Keratinocyte (primary cell): Measurements from ENCODE around the gene CARD11. TPM values are rescaled to one million over a fixed set of nuclear protein-coding genes. Genes with fewer than 3 reads are reported as not detected.

Source experiments
- DNase-seq: peaks from one replicate; pipeline ENCODE4 v3.0.0-alpha.2; 2011; ENCODE audit warnings: low read depth, missing footprints, low spot score
- FAIRE-seq: peaks from 2 replicates; lab custom pipeline; 2011; peaks lifted over from hg19 to GRCh38; lab: Jason Lieb, UNC
- H2AFZ ChIP-seq: 2 replicates; pipeline ENCODE4 v1.6.0; 2012; ENCODE audit warnings: low read length, control low read depth, inconsistent platforms; ENCODE audit not compliant: control insufficient read depth
- H3K27ac ChIP-seq: 2 replicates; pipeline ENCODE4 v1.5.1; 2011; ENCODE audit warnings: low read length; ENCODE audit not compliant: control insufficient read depth, insufficient read depth
- H3K27me3 ChIP-seq: 3 replicates; pipeline ENCODE4 v1.6.0; 2011; ENCODE audit warnings: low read length; ENCODE audit not compliant: control insufficient read depth, insufficient read depth; ENCODE audit errors: extremely low read depth
- H3K36me3 ChIP-seq, 2 experiments: 2 replicates in 1 of 2; 3 replicates in 1 of 2; pipeline ENCODE4 v1.5.1; 2011; ENCODE audit warnings: low read length in 2 of 2, mild to moderate bottlenecking in 1 of 2; ENCODE audit not compliant: control insufficient read depth in 2 of 2, insufficient read depth in 2 of 2; ENCODE audit errors: extremely low read depth in 1 of 2
- H3K4me1 ChIP-seq: 3 replicates; pipeline ENCODE4 v1.5.1; 2011; ENCODE audit warnings: low read length; ENCODE audit not compliant: control insufficient read depth, insufficient read depth; ENCODE audit errors: extremely low read depth
- H3K4me2 ChIP-seq: 3 replicates; pipeline ENCODE4 v1.6.0; 2011; ENCODE audit warnings: low read depth, low read length; ENCODE audit not compliant: control insufficient read depth, insufficient read depth; ENCODE audit errors: extremely low read depth
- H3K4me3 ChIP-seq, 3 experiments: fragments of 200-600 bp in 1 of 3; sonication (generic) in 1 of 3; 2 replicates in 2 of 3; 3 replicates in 1 of 3; pipeline ENCODE4 v1.5.1; 2011 to 2016; ENCODE audit warnings: low read length in 3 of 3, mild to moderate bottlenecking in 3 of 3, control low read depth in 2 of 3, inconsistent platforms in 1 of 3, low read depth in 1 of 3, mixed read lengths in 1 of 3, mixed run types in 1 of 3, moderate library complexity in 1 of 3; ENCODE audit not compliant: control insufficient read depth in 2 of 3, insufficient read depth in 2 of 3; ENCODE audit errors: extremely low read depth in 1 of 3
- H3K79me2 ChIP-seq: 2 replicates; pipeline ENCODE4 v1.6.0; 2012; ENCODE audit warnings: low read length; ENCODE audit not compliant: control insufficient read depth, insufficient read depth
- H3K9ac ChIP-seq: 3 replicates; pipeline ENCODE4 v1.6.0; 2011; ENCODE audit warnings: low read length; ENCODE audit not compliant: control insufficient read depth, insufficient read depth; ENCODE audit errors: extremely low read depth
- H3K9me1 ChIP-seq: 3 replicates; pipeline ENCODE4 v1.6.0; 2011; ENCODE audit warnings: low read length; ENCODE audit not compliant: control insufficient read depth, insufficient read depth; ENCODE audit errors: extremely low read depth
- H3K9me3 ChIP-seq: 2 replicates; pipeline ENCODE4 v1.5.1; 2012; ENCODE audit warnings: low read depth, low read length; ENCODE audit not compliant: control insufficient read depth
- H4K20me1 ChIP-seq: 3 replicates; pipeline ENCODE4 v1.6.0; 2011; ENCODE audit warnings: low read length; ENCODE audit not compliant: control insufficient read depth, insufficient read depth; ENCODE audit errors: extremely low read depth
- EZH2 ChIP-seq: IDR thresholded peaks from one replicate; pipeline ENCODE4 v1.6.1; 2012; ENCODE audit warnings: inconsistent platforms, mild to moderate bottlenecking, low read length, moderate library complexity
- dilution Hi-C: fragments of 300-500 bp; cut with MboI; formaldehyde crosslinking; loops from one replicate; pipeline ENCODE4 v1.7.0; 2020; ENCODE audit warnings: low sequenced_read_pairs; ENCODE audit not compliant: extremely low pct_ligation_motif_present
- polyA plus RNA-seq, 5 experiments: library from polyadenylated mRNA; depleted of rRNA in 3 of 5; stranded (reverse) in 3 of 5; stranded (forward) in 1 of 5; unstranded in 1 of 5; fragments of >200 nt; gene quantifications; 1 replicate in 1 of 5; 2 replicates in 3 of 5; 3 replicates in 1 of 5; pipeline versions ENCODE4 v1.2.1 to v1.2.3, GENCODE V29; 2011 to 2012; ENCODE audit warnings: missing spikeins in 2 of 5, low read depth in 1 of 5, low replicate concordance in 1 of 5
- TF ChIP-seq, protein P1 (sequence below), 3 experiments: IDR thresholded peaks in 1 of 3; conservative IDR thresholded peaks in 1 of 3; optimal IDR thresholded peaks in 1 of 3; 2 replicates in 2 of 3; 3 replicates in 1 of 3; pipeline versions ENCODE3 to v1.5.1; 2011; ENCODE audit warnings: low read length in 3 of 3, mild to moderate bottlenecking in 3 of 3, moderate library complexity in 2 of 3, control low read depth in 1 of 3, inconsistent platforms in 1 of 3; ENCODE audit not compliant: insufficient read depth in 2 of 3; ENCODE audit errors: extremely low read depth in 1 of 3

The CARD11 gene
- polyA plus RNA-seq, 1 donor (not counting 4 experiments of a cell fraction or from before 2014, with no cell fraction given), result 4.3 TPM

DNA sequence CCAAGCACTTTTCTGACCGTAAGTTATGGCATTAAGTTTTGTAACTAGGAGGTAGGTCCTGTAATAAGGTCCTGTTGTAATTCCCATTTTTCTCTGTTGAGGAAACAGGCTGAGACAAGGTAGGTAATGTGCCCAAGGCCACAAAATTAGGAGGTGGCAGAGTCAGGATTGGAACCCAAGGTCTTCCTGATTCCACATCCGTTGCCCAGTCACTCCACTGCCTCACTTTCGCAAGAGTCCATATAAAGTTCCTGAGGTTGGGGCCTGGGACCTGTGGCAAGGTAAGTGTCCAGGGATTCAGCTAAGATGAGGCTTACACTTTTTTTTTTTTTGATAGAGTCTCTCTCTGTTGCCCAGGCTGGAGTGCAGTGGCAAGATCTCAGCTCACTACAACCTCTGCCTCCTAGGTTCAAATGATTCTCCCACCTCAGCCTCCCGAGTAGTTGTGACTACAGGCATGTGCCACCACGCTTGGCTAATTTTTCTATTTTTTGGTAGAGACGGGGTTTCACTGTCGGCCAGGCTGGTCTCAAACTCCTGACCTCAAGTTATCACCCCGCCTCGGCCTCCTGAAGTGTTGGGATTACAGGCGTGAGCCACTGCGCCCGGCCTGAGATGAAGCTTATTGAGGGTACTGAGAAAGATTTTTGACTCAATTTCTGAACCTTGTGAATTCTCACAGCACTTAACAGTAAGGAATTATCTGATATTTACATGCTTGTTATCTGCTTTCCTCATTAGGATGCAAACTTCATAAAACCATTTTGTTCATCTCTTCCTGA, 179.3 kb downstream of the CARD11 start:
- Histone ChIP-seq H3K27ac (peak overlapping the region; percentile 75), H3K79me2 (no peaks in the 10 kb centered on the region), H3K4me2 (peak overlapping the region; percentile 70), H3K4me3 (peak overlapping the region in 1 of 3 experiments; percentile 24), H4K20me1 (no peaks in the 10 kb centered on the region), H2AFZ (peak overlapping the region; percentile 87), H3K27me3 (no peaks in the 10 kb centered on the region), H3K36me3 (no peaks in the 10 kb centered on the region), H3K9ac (no peak overlapping the region), H3K9me1 (no peaks in the 10 kb centered on the region), H3K9me3 (no peaks in the 10 kb centered on the region), H3K4me1 (peaks cover 25% of the 10 kb centered on the region)
- dilution Hi-C loops, result no loop called here
- DNase-seq (no peak), FAIRE-seq (no peak)
- TF ChIP-seq EZH2, result no peak

DNA sequence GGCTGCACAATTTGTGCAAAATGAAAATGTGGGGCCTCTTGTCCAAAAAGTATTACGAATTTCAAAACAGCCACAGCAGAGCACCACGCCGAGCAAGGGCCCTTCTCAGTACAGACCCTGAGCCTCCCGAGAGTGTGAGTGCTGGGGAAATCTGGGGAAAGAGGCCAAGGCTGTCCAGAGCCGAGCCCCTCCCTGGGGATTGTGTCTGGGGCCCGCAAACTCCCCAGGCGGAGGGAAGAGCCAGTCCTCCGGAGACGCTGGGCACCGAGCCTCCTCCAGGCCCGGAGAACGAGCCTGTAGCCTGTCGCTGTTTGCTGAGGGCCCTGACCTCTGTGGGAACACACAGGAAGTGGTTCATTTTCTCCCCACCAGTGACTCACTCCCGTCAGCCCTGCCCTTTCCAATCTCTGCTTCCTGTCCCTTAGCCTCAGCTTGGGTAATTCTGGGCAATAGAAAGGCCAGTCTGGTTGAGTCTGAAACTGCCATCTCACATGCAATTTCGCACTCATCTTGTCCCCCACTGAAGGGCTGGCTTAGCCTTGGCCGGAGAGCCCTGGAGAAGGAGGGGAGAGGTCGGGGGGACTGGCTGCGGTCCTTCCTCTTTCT, 180.1 kb downstream of the CARD11 start:
- no peaks in the 10 kb centered on the region for H4K20me1 ChIP-seq
- H3K79me2 ChIP-seq, result no peaks in the 10 kb centered on the region
- FAIRE-seq, result peak; percentile 91
- H3K4me1 ChIP-seq, result peaks cover 25% of the 10 kb centered on the region
- H2AFZ ChIP-seq, result peak overlapping the region; percentile 87
- H3K27me3 ChIP-seq, result no peaks in the 10 kb centered on the region
- peak overlapping the region; percentile 75 for H3K27ac ChIP-seq
- H3K9me1 ChIP-seq, result no peaks in the 10 kb centered on the region
- H3K9ac ChIP-seq, result peak overlapping the region; percentile 44
- peak overlapping the region; percentile 70 for H3K4me2 ChIP-seq
- H3K36me3 ChIP-seq, result no peaks in the 10 kb centered on the region
- dilution Hi-C loops, result no loop called here
- no peaks in the 10 kb centered on the region for H3K9me3 ChIP-seq
- TF ChIP-seq, protein P1, sequence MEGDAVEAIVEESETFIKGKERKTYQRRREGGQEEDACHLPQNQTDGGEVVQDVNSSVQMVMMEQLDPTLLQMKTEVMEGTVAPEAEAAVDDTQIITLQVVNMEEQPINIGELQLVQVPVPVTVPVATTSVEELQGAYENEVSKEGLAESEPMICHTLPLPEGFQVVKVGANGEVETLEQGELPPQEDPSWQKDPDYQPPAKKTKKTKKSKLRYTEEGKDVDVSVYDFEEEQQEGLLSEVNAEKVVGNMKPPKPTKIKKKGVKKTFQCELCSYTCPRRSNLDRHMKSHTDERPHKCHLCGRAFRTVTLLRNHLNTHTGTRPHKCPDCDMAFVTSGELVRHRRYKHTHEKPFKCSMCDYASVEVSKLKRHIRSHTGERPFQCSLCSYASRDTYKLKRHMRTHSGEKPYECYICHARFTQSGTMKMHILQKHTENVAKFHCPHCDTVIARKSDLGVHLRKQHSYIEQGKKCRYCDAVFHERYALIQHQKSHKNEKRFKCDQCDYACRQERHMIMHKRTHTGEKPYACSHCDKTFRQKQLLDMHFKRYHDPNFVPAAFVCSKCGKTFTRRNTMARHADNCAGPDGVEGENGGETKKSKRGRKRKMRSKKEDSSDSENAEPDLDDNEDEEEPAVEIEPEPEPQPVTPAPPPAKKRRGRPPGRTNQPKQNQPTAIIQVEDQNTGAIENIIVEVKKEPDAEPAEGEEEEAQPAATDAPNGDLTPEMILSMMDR (optimal IDR thresholded peaks at IDR 0.05 in 1 of 3, IDR thresholded peaks at IDR 0.05 in 1 of 3, conservative IDR thresholded peaks at IDR 0.05 in 1 of 3; ENCODE audit: extremely low read depth in 1 of 3, insufficient read depth in 2 of 3, low read length in 3 of 3), result no peak
- TF ChIP-seq EZH2, result no peak
- DNase-seq, result peak; percentile 65
- H3K4me3 ChIP-seq, result peak overlapping the region in 2 of 3 experiments; percentile 23 to 24
